Activated CD4-positive, alpha-beta T cell treated with anti-CD3 and anti-CD28 coated beads, Interleukin-2, amount 10 ng/mL, durations not matched to agents 24 days and 14 days (primary cell): ENCODE results near the gene ATXN7L2. TPM values are rescaled to one million over a fixed set of nuclear protein-coding genes. Genes with fewer than 3 reads are reported as not detected.

ENCODE experiments used
- DNase-seq: peaks from one replicate; pipeline ENCODE4 v3.0.0; 2022
- H3K27ac Mint-ChIP-seq: one replicate; pipeline ENCODE4 v1.8.0; 2022; ENCODE audit warnings: mild to moderate bottlenecking, mixed read lengths
- H3K27me3 Mint-ChIP-seq: one replicate; pipeline ENCODE4 v1.8.0; 2022; ENCODE audit warnings: mixed read lengths
- H3K36me3 Mint-ChIP-seq: one replicate; pipeline ENCODE4 v1.8.0; 2022; ENCODE audit warnings: low read depth, mild to moderate bottlenecking, mixed read lengths
- H3K4me1 Mint-ChIP-seq: one replicate; pipeline ENCODE4 v1.8.0; 2021; ENCODE audit warnings: mixed read lengths
- H3K4me3 Mint-ChIP-seq: one replicate; pipeline ENCODE4 v1.8.0; 2022; ENCODE audit warnings: mild to moderate bottlenecking, moderate library complexity, mixed read lengths
- H3K9me3 Mint-ChIP-seq: one replicate; pipeline ENCODE4 v1.8.0; 2021; ENCODE audit warnings: mixed read lengths
- intact Hi-C: fragments of 100-400 bp; cut with micrococcal nuclease; formaldehyde crosslinking; loops from one replicate; pipeline ENCODE4 v1.15.1; 2023
- total RNA-seq: library from RNA; stranded (reverse); gene quantifications from 2 replicates; pipeline ENCODE4 v1.2.3, GENCODE V29; 2022

Gene ATXN7L2
- total RNA-seq, 1 donor from 2014 or later: 15.1 TPM

GRCh38 chr1:109495738-109496137 lies 12.0 kb downstream of the ATXN7L2 start:
- Mint-ChIP-seq H3K27me3 (no peaks in the 10 kb centered on the region), H3K9me3 (no peaks in the 10 kb centered on the region), H3K27ac (no peak overlapping the region), H3K4me3 (peak overlapping the region; percentile 93), H3K36me3 (peaks cover 38% of the 10 kb centered on the region), H3K4me1 (peaks cover 50% of the 10 kb centered on the region)
- DNase-seq: no peak
- intact Hi-C loops: no loop called here

DNA sequence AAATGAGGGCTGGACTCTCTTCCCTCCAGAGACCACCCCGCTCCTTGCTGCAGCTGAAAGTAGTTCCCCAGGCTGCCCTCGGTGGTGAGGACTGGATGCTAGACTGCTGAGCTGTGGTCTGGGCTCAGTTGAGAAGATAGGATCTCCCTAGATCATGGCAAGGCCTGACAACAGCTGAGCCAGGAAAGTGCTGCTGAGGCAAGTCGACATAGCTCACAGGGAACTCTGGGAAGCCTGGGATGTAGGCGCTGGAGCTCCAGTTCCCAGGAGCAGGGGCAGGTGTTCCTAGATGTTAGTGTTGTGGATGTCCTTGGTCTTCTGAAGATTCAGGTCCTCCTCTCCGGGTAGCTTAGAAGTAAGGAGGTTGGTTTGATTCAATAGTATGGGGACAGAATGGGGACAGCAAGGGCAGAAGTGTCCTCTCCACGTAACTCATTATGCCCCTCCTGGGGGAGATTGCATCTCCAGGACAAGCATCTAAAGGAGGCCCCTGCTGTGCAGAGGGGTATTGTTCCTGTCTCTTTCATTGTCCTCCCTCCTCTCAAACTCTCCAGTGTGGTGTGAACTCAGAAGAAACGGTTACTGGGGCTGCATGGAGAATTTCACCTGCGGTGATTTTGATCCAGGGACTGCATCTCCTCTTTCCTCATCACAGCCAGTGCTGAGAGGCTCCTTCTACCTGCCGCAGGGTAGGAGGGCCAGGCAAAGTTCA lies 13.9 kb downstream of the ATXN7L2 start:
- Mint-ChIP-seq H3K9me3 (no peaks in the 10 kb centered on the region), H3K4me3 (no peak overlapping the region), H3K27ac (no peak overlapping the region), H3K4me1 (peaks cover 68% of the 10 kb centered on the region), H3K36me3 (peaks cover 32% of the 10 kb centered on the region), H3K27me3 (no peaks in the 10 kb centered on the region)
- intact Hi-C loops: no loop called here
- no peak for DNase-seq

DNA sequence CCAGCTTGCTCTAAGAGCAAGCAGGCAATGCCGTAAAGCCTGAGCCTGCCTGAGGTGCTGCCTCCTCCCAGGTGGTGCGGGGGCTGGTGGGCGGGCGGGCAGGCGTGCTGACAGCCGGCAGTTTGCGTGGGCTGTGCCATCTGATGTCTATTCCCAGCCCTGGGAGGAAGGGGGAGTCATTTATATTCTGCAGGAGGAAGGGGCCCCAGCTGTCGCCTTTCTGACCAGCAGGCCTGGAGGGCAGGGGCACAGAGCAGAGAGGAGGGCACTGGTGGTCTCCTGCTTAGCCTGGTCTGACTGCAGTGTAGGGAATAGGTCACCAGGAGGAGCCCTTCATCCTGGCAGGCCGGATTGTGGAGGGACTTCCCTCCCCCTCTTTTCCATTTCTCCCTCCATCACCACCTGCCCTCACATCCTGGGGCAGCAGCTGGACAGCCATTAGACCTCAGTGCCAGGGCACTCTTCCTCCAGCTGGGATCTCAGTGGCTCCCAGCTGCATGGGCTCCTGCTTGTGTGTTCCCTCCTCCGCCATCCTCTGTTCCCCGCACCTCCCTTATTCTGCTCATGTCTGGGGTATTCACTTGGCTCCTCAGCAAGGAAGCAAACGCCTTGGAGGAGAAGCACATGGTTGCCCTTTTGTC lies 14.6 kb downstream of the ATXN7L2 start:
- H3K36me3 Mint-ChIP-seq: peaks cover 32% of the 10 kb centered on the region
- no peak overlapping the region for H3K4me3 Mint-ChIP-seq
- peak; percentile 75 for DNase-seq
- H3K27ac Mint-ChIP-seq: no peak overlapping the region
- no peaks in the 10 kb centered on the region for H3K27me3 Mint-ChIP-seq
- intact Hi-C loops: no loop called here
- H3K4me1 Mint-ChIP-seq: peaks cover 71% of the 10 kb centered on the region
- H3K9me3 Mint-ChIP-seq: no peaks in the 10 kb centered on the region

GRCh38 chr1:109499081-109499480 lies 15.4 kb downstream of the ATXN7L2 start:
- Mint-ChIP-seq H3K27ac (no peak overlapping the region), H3K36me3 (peaks cover 35% of the 10 kb centered on the region), H3K4me3 (no peak overlapping the region), H3K9me3 (no peaks in the 10 kb centered on the region), H3K4me1 (peaks cover 72% of the 10 kb centered on the region), H3K27me3 (no peaks in the 10 kb centered on the region)
- intact Hi-C loops: no loop called here
- no peak for DNase-seq

DNA sequence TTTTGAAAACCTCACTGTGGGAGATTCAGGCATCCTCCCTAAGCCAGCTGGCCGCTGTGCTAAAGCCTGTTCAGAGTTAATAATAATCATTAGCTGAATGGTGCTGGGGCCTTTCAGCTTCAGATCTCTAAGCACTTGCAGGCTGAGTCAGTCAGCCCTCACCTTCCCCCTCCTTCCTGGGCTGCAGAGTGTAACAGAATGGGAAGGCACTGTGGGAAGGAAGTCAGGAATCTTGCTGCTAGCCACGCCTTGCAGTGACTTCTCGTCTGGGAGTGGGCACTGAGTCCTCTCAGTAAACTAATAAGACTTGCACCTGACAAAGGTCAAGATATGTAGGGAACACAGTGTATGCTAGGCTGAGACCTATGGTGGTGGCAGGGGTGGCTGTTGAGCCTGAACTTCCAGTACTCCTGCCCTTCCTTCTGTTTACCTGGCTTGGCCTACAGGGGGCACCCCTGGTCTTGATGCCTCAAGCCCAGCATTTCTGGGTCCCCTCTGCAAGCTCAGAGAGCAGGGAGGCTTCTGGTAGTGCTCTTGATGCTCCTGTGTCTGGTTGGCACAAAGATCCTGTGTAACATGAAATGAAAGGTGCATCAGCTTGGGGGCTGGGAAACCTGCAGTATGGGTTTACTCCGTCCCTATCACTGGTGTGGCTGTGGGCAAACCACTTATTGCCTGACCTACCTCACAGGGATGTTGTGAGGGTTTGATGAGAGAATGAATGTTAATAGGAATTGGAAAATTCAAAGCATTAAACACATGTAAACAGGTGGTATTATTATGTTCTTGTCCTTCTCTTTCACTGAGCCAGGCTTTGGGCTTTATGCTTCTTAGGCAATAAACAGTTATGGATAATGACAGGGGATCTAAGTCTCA lies 16.2 kb downstream of the ATXN7L2 start:
- no peak overlapping the region for H3K27ac Mint-ChIP-seq
- no peaks in the 10 kb centered on the region for H3K27me3 Mint-ChIP-seq
- peaks cover 77% of the 10 kb centered on the region for H3K4me1 Mint-ChIP-seq
- no peak overlapping the region for H3K4me3 Mint-ChIP-seq
- H3K36me3 Mint-ChIP-seq: peaks cover 35% of the 10 kb centered on the region
- intact Hi-C loops: loop anchor here (1.0 kb wide), 1 partner anchor 32 kb away; no protein-coding TSS in a partner anchor
- no peaks in the 10 kb centered on the region for H3K9me3 Mint-ChIP-seq
- DNase-seq: peak; percentile 87

GRCh38 chr1:109500941-109501381 lies 17.3 kb downstream of the ATXN7L2 start:
- H3K4me3 Mint-ChIP-seq: peak overlapping the region; percentile 70
- no peak for DNase-seq
- peaks cover 76% of the 10 kb centered on the region for H3K4me1 Mint-ChIP-seq
- H3K36me3 Mint-ChIP-seq: peaks cover 34% of the 10 kb centered on the region
- intact Hi-C loops: loop anchor here (1.0 kb wide), 1 partner anchor 31 kb away; no protein-coding TSS in a partner anchor
- peak overlapping the region; percentile 28 for H3K27ac Mint-ChIP-seq
- no peaks in the 10 kb centered on the region for H3K9me3 Mint-ChIP-seq
- no peaks in the 10 kb centered on the region for H3K27me3 Mint-ChIP-seq

GRCh38 chr1:109501644-109502363 lies 18.1 kb downstream of the ATXN7L2 start:
- intact Hi-C loops: no loop called here
- peak overlapping the region; percentile 70 for H3K4me3 Mint-ChIP-seq
- H3K9me3 Mint-ChIP-seq: no peaks in the 10 kb centered on the region

DNA sequence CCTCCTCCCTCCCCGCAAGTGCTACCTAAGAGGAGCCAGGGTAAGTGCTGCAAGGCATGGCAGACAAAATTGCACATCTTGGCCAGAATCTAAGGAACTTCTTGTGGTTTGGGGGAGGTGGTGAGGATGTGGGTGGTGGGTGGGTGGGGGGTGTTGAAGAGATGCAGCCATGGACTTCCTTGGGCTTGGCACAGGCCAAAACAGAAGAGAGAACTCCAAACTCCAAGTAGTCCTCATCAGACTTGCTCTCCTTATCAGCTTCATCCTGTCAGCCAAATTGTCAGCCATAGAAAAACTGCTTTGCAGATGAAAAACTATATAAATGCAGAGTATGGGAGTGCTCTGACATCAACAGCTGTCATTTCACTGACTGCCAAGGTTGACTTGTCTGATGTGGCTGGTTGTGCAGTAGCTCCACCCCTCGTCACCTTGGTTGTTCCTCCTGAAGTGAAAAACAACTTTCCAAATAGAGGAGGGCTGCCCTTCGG lies 18.7 kb downstream of the ATXN7L2 start:
- Mint-ChIP-seq H3K9me3 (no peaks in the 10 kb centered on the region), H3K4me3 (peak overlapping the region; percentile 70), H3K27ac (peak overlapping the region; percentile 70), H3K4me1 (peaks cover 68% of the 10 kb centered on the region), H3K27me3 (peaks cover 4% of the 10 kb centered on the region), H3K36me3 (peaks cover 26% of the 10 kb centered on the region)
- intact Hi-C loops: no loop called here
- DNase-seq: peak; percentile 88

More at GRCh38 chr1:109501644-109502363, 18.1 kb downstream of the ATXN7L2 start:
- Mint-ChIP-seq H3K4me1 (peaks cover 70% of the 10 kb centered on the region), H3K27me3 (no peaks in the 10 kb centered on the region), H3K36me3 (peaks cover 26% of the 10 kb centered on the region), H3K27ac (peak overlapping the region; percentile 70)
- no peak for DNase-seq

DNA sequence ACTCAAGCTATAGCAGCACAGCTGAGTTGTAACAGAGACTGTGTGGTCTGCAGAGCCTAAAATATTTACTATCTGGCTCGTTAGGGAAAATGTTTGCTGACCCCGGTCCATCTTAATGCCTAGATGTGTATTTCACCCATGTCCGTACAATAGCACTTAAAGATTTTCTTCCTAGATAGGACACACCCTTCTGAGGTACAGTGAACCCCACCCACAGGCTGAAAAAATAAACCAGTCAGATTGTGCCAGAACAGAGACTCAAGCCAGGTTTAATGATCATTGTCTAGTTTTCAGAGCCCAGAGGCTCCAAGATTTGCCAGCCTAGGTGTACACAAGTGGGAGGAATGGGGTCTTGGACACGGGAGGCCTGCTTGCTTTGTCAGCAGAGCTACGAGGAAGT lies 20.2 kb downstream of the ATXN7L2 start:
- intact Hi-C loops: no loop called here
- Mint-ChIP-seq H3K27me3 (peaks cover 16% of the 10 kb centered on the region), H3K27ac (no peak overlapping the region)

GRCh38 chr1:109504974-109505373 lies 21.3 kb downstream of the ATXN7L2 start:
- no peak for DNase-seq
- Mint-ChIP-seq H3K4me3 (no peak overlapping the region), H3K36me3 (peaks cover 13% of the 10 kb centered on the region), H3K9me3 (no peaks in the 10 kb centered on the region), H3K4me1 (peaks cover 55% of the 10 kb centered on the region), H3K27ac (no peak overlapping the region), H3K27me3 (peaks cover 21% of the 10 kb centered on the region)
- intact Hi-C loops: no loop called here

More for the DNA sequence above, 20.2 kb downstream of the ATXN7L2 start:
- H3K9me3 Mint-ChIP-seq: no peaks in the 10 kb centered on the region
- no peak for DNase-seq
- peaks cover 60% of the 10 kb centered on the region for H3K4me1 Mint-ChIP-seq
- H3K4me3 Mint-ChIP-seq: peak overlapping the region; percentile 65
- peaks cover 20% of the 10 kb centered on the region for H3K36me3 Mint-ChIP-seq

DNA sequence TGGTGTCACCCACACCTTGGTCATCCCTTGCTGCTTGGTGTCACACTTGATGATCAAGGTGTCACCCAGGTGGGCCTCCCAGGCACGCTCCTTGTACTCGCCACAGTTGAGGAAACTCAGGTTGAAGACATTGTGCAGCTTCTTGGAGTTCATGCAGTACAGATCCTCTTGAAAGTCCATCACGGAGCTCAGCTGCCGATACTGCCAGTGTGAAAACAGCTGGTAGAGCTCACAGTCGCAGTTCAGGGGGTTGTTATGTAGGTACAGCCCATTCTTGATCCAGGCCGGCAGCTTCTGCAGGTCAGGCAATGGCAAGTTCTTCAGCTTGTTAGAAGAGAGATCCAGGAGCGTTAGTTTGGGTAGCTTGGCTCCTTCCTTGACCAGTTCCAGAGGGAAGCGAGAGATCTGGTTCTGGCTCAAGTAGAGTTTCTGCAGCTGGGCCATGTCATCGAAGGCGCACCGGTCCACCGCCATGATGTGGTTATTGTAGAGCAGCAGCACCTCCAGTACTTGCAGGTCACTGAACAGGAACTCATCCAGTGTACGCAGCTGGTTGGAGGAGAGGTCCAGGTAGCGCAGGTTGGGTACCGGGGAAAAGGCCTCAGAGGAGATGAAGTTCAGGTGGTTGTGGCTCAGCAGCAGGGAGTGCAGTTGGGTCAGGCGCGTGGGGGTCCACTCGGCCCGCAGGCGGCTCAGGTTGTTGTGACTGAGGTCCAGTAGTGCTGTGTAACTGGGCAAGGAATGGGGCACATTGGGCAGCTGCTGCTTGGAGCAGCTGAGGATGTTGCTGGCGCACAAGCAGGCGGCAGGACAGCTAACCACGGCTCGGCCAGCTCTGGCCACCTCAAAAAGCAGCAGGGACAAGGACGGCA lies 24.5 kb downstream of the ATXN7L2 start:
- Mint-ChIP-seq H3K27ac (peak overlapping the region; percentile 62), H3K4me3 (peak overlapping the region; percentile 86), H3K9me3 (no peaks in the 10 kb centered on the region), H3K27me3 (peaks cover 40% of the 10 kb centered on the region), H3K36me3 (peaks cover 3% of the 10 kb centered on the region), H3K4me1 (peaks cover 28% of the 10 kb centered on the region)
- intact Hi-C loops: no loop called here
- DNase-seq: no peak

DNA sequence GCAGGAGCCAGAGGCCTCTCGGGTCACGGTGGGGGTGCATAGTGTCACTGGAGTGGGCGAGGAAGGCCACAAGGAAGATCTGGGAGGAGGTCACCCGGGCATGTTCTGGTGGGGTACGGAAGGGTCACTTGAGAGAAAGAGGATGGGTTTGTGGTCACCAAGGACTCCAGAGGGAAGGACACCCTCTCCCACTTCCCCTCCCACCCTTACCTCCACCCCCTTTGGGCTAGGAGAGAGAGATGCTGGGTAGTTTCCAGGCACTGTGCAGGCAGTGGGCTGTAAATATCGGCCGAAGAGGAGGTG lies 25.1 kb downstream of the ATXN7L2 start:
- H3K4me1 Mint-ChIP-seq: peaks cover 28% of the 10 kb centered on the region

More for the DNA sequence above, 25.1 kb downstream of the ATXN7L2 start:
- DNase-seq: no peak
- H3K9me3 Mint-ChIP-seq: no peaks in the 10 kb centered on the region
- intact Hi-C loops: no loop called here
- peak overlapping the region; percentile 86 for H3K4me3 Mint-ChIP-seq
- H3K36me3 Mint-ChIP-seq: peaks cover 3% of the 10 kb centered on the region
- H3K27ac Mint-ChIP-seq: peak overlapping the region; percentile 62
- H3K27me3 Mint-ChIP-seq: peaks cover 42% of the 10 kb centered on the region
